Stomach smooth muscle (tissue), 2 donors: ENCODE data around the gene AGTRAP.

Source experiments
- H3K27ac ChIP-seq: one replicate; pipeline ENCODE4 v1.7.0; 2013; ENCODE audit warnings: mild to moderate bottlenecking, low read length, inconsistent platforms
- H3K27me3 ChIP-seq, 2 donors: one replicate each; pipeline ENCODE4 v1.7.0; 2013; ENCODE audit warnings: low read length in 2 of 2; ENCODE audit not compliant: insufficient read depth in 2 of 2, control insufficient read depth in 1 of 2
- H3K36me3 ChIP-seq, 2 donors: one replicate each; pipeline ENCODE4 v1.7.0; 2013; ENCODE audit warnings: low read length in 2 of 2; ENCODE audit not compliant: control insufficient read depth in 2 of 2, insufficient read depth in 2 of 2
- H3K4me1 ChIP-seq: one replicate; pipeline ENCODE4 v1.7.0; 2013; ENCODE audit warnings: low read length; ENCODE audit not compliant: control insufficient read depth, insufficient read depth
- H3K4me3 ChIP-seq, 2 donors: one replicate each; pipeline ENCODE4 v1.7.0; 2013; ENCODE audit warnings: low read length in 2 of 2
- H3K9ac ChIP-seq, 2 donors: one replicate each; pipeline ENCODE4 v1.7.0; 2013; ENCODE audit warnings: low read length in 2 of 2, mild to moderate bottlenecking in 1 of 2
- H3K9me3 ChIP-seq, 2 donors: one replicate each; pipeline ENCODE4 v1.7.0; 2013; ENCODE audit warnings: low read length in 2 of 2; ENCODE audit not compliant: control insufficient read depth in 2 of 2
- donor health status: healthy.
- donor health status: Pancreatic carcinoma.

AGTRAP gene

GRCh38 chr1:11774753-11775152, 38.8 kb downstream of the AGTRAP start:
- H3K4me1 ChIP-seq, result no peaks in the 10 kb centered on the region
- H3K9ac ChIP-seq, result no peak overlapping the region
- no peak overlapping the region for H3K27ac ChIP-seq
- H3K27me3 ChIP-seq, result peaks cover 0 to 2% of the 10 kb centered on the region in 2 donors
- H3K4me3 ChIP-seq, result no peak overlapping the region
- no peaks in the 10 kb centered on the region for H3K36me3 ChIP-seq
- no peaks in the 10 kb centered on the region for H3K9me3 ChIP-seq

- Histone ChIP-seq H3K27me3 (no peaks in the 10 kb centered on the region), H3K9ac (no peak overlapping the region), H3K27ac (no peak overlapping the region), H3K4me3 (no peak overlapping the region), H3K9me3 (no peaks in the 10 kb centered on the region), H3K36me3 (no peaks in the 10 kb centered on the region), H3K4me1 (no peaks in the 10 kb centered on the region)
Measured at GRCh38 chr1:11777658-11778322, 41.9 kb downstream of the AGTRAP start.

- H3K9ac ChIP-seq, result no peak overlapping the region
- no peaks in the 10 kb centered on the region for H3K36me3 ChIP-seq
- H3K9me3 ChIP-seq, result no peaks in the 10 kb centered on the region
- no peaks in the 10 kb centered on the region for H3K27me3 ChIP-seq
- H3K4me1 ChIP-seq, result no peaks in the 10 kb centered on the region
- H3K4me3 ChIP-seq, result no peak overlapping the region
- H3K27ac ChIP-seq, result no peak overlapping the region
Measured at GRCh38 chr1:11778336-11778735, 42.4 kb downstream of the AGTRAP start.

GRCh38 chr1:11778844-11779623, 43.1 kb downstream of the AGTRAP start:
- Histone ChIP-seq H3K27ac (no peak overlapping the region), H3K9me3 (no peaks in the 10 kb centered on the region), H3K27me3 (no peaks in the 10 kb centered on the region), H3K36me3 (no peaks in the 10 kb centered on the region), H3K4me1 (no peaks in the 10 kb centered on the region), H3K9ac (no peak overlapping the region), H3K4me3 (no peak overlapping the region)

GRCh38 chr1:11779715-11780379, 43.9 kb downstream of the AGTRAP start:
- peaks cover 4% of the 10 kb centered on the region for H3K4me1 ChIP-seq
- H3K4me3 ChIP-seq, result no peak overlapping the region
- H3K27me3 ChIP-seq, result peaks cover 0 to under 1% of the 10 kb centered on the region in 2 donors
- H3K36me3 ChIP-seq, result no peaks in the 10 kb centered on the region
- no peak overlapping the region for H3K9ac ChIP-seq
- H3K27ac ChIP-seq, result no peak overlapping the region
- no peaks in the 10 kb centered on the region for H3K9me3 ChIP-seq

GRCh38 chr1:11780380-11781147, 44.6 kb downstream of the AGTRAP start:
- Histone ChIP-seq H3K27ac (no peak overlapping the region), H3K9ac (no peak overlapping the region), H3K36me3 (no peaks in the 10 kb centered on the region), H3K9me3 (no peaks in the 10 kb centered on the region), H3K4me3 (no peak overlapping the region), H3K4me1 (peaks cover 11% of the 10 kb centered on the region), H3K27me3 (peaks cover 2 to 7% of the 10 kb centered on the region in 2 donors)

- Histone ChIP-seq H3K4me3 (no peak overlapping the region), H3K36me3 (no peaks in the 10 kb centered on the region), H3K9ac (no peak overlapping the region), H3K4me1 (peaks cover 12% of the 10 kb centered on the region), H3K27me3 (peaks cover 2 to 7% of the 10 kb centered on the region in 2 donors), H3K27ac (no peak overlapping the region), H3K9me3 (no peaks in the 10 kb centered on the region)
Measured at GRCh38 chr1:11781297-11781696, 45.4 kb downstream of the AGTRAP start.

- H3K4me1 ChIP-seq, result peaks cover 19% of the 10 kb centered on the region
- H3K4me3 ChIP-seq, result no peak overlapping the region
- peaks cover 2 to 7% of the 10 kb centered on the region in 2 donors for H3K27me3 ChIP-seq
- H3K27ac ChIP-seq, result no peak overlapping the region
- no peak overlapping the region for H3K9ac ChIP-seq
- no peaks in the 10 kb centered on the region for H3K36me3 ChIP-seq
- no peaks in the 10 kb centered on the region for H3K9me3 ChIP-seq
Measured at GRCh38 chr1:11782127-11782708, 46.3 kb downstream of the AGTRAP start.

DNA sequence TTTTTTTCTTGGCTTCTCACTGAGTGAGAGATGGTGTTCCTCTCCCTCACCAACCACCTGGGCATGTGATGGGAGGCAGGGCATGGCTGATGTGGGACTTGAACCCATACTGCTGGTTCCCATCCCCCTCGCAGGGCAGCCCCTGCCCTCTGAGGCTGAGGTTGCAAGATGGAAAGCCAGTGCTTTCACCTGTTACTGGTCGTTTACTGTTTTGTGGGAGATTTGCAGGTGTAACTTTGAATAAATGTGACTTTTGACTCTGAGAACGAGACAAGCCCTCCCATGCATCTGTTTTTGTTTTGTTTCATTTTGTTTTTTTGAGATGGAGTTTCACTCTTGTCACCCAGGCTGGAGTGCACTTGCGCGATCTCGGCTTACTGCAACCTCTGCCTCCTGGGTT, 47.6 kb downstream of the AGTRAP start:
- H3K4me1 ChIP-seq, result peaks cover 32% of the 10 kb centered on the region
- H3K27ac ChIP-seq, result no peak overlapping the region
- H3K4me3 ChIP-seq, result no peak overlapping the region
- H3K9me3 ChIP-seq, result no peaks in the 10 kb centered on the region
- no peaks in the 10 kb centered on the region for H3K36me3 ChIP-seq
- no peak overlapping the region for H3K9ac ChIP-seq
- H3K27me3 ChIP-seq, result peaks cover 2 to 7% of the 10 kb centered on the region in 2 donors
